T-cell (primary cell): ENCODE measurements around the gene SLC22A13. TPM values are rescaled to one million over a fixed set of nuclear protein-coding genes. Genes with fewer than 3 reads are reported as not detected.
"Not testable (repeated sequence)": the region's sequence is repeated elsewhere in the genome, so short reads cannot be mapped to it uniquely, and the experiment has no call there.

ENCODE experiments used
- ATAC-seq, 4 experiments: fragments of 200-7000 bp in 3 of 4; fragments of 150-1000 bp in 1 of 4; cut with Tn5 transposase; replicated peaks in 1 of 4; 1 replicate in 3 of 4; 2 replicates in 1 of 4; pipeline ENCODE4 v1.10.0; 2021; ENCODE audit warnings: moderate library complexity in 3 of 4, mild to moderate bottlenecking in 2 of 4, moderate number of reproducible peaks in 1 of 4
- CTCF ChIA-PET, 2 donors: fragments of 300-600 bp; sonication (Branson Sonifier 250); formaldehyde crosslinking; loops; one replicate each; lab custom pipeline; 2022; ENCODE audit warnings: antibody characterized with exemption in 2 of 2; lab: Charles Lee
- POLR2A ChIA-PET, 2 donors: fragments of 300-600 bp; sonication (Branson Sonifier 250); formaldehyde crosslinking; loops; one replicate each; lab custom pipeline; 2022; ENCODE audit warnings: antibody characterized with exemption in 2 of 2; lab: Charles Lee
- DNase-seq, 35 experiments: peaks; one replicate each; pipeline versions ENCODE4 v3.0.0 to v3.0.0-alpha.2; 2013 to 2023
- H3K27ac ChIP-seq: one replicate; pipeline ENCODE4 v1.5.1; 2013; ENCODE audit warnings: low read length
- H3K27me3 ChIP-seq, 2 experiments: replicated peaks in 1 of 2; 1 replicate in 1 of 2; 2 replicates in 1 of 2; pipeline versions ENCODE4 v1.6.1 to v1.7.0; 2013; ENCODE audit warnings: low read length in 1 of 2, mixed read lengths in 1 of 2; ENCODE audit not compliant: control insufficient read depth in 2 of 2, insufficient read depth in 2 of 2; ENCODE audit errors: extremely low read depth in 1 of 2
- H3K36me3 ChIP-seq, 2 donors: 1 replicate in 1 of 2; 2 replicates in 1 of 2; pipeline versions ENCODE4 v1.6.1 to v1.7.0; 2013; ENCODE audit warnings: low read length in 1 of 2; ENCODE audit not compliant: control insufficient read depth in 2 of 2, insufficient read depth in 1 of 2; ENCODE audit errors: extremely low read depth in 1 of 2
- H3K4me1 ChIP-seq, 2 experiments: 1 replicate in 1 of 2; 2 replicates in 1 of 2; pipeline versions ENCODE4 v1.6.1 to v1.7.0; 2013; ENCODE audit warnings: low read length in 2 of 2, mixed read lengths in 1 of 2; ENCODE audit not compliant: insufficient read depth in 2 of 2, control insufficient read depth in 1 of 2; ENCODE audit errors: extremely low read depth in 1 of 2
- H3K4me3 ChIP-seq, 2 donors: 1 replicate in 1 of 2; 2 replicates in 1 of 2; pipeline versions ENCODE4 v1.5.1 to v1.7.0; 2013; ENCODE audit warnings: mild to moderate bottlenecking in 2 of 2, low read length in 1 of 2, moderate library complexity in 1 of 2; ENCODE audit not compliant: control insufficient read depth in 1 of 2; ENCODE audit errors: extremely low read depth in 1 of 2
- H3K9me3 ChIP-seq: 2 replicates; pipeline ENCODE4 v1.7.0; 2013
- H3K27ac Mint-ChIP-seq, 2 donors: one replicate each; pipeline ENCODE4 v1.8.0; 2020 to 2021; ENCODE audit warnings: mild to moderate bottlenecking in 2 of 2, mixed read lengths in 2 of 2
- H3K27me3 Mint-ChIP-seq, 2 donors: one replicate each; pipeline ENCODE4 v1.8.0; 2021 to 2022; ENCODE audit warnings: mixed read lengths in 2 of 2
- H3K36me3 Mint-ChIP-seq: one replicate; pipeline ENCODE4 v1.8.0; 2021; ENCODE audit warnings: mixed read lengths
- H3K4me1 Mint-ChIP-seq, 3 donors: one replicate each; pipeline ENCODE4 v1.8.0; 2020 to 2022; ENCODE audit warnings: mixed read lengths in 3 of 3, mild to moderate bottlenecking in 1 of 3
- H3K4me3 Mint-ChIP-seq, 3 donors: one replicate each; pipeline ENCODE4 v1.8.0; 2020 to 2022; ENCODE audit warnings: mild to moderate bottlenecking in 3 of 3, mixed read lengths in 3 of 3, moderate library complexity in 3 of 3
- H3K9me3 Mint-ChIP-seq, 3 donors: one replicate each; pipeline ENCODE4 v1.8.0; 2020 to 2022; ENCODE audit warnings: mixed read lengths in 3 of 3
- WGBS: methylation state at CpG from one replicate; pipeline ENCODE4 v1.1.5; 2013; ENCODE audit warnings: missing lambda C conversion rate; ENCODE audit not compliant: insufficient coverage; 5-methylcytosine and 5-hydroxymethylcytosine counted together
- total RNA-seq, 35 experiments: library from RNA in 6 of 35; stranded (reverse) in 6 of 35; fragments of 120-200 nt in 1 of 35; gene quantifications; one replicate each; pipeline versions ENCODE4 v1.2.1 to v1.2.4 and lab custom pipeline; 2013 to 2026

The SLC22A13 gene
- total RNA-seq, 5 donors from 2014 or later (not counting 1 experiment from before 2014, with no cell fraction given): 0.35 to 0.79 (median 0.68) TPM

GRCh38 chr3:38315488-38316230 is 50.0 kb downstream of the SLC22A13 start:
- peaks cover 0 to 8% of the 10 kb centered on the region in 2 experiments for H3K27me3 ChIP-seq
- no peak overlapping the region for H3K4me3 ChIP-seq
- ChIA-PET CTCF (no interaction called here), POLR2A (no interaction called here)
- no peak for DNase-seq
- Mint-ChIP-seq H3K27me3 (no peaks in the 10 kb centered on the region), H3K36me3 (no peaks in the 10 kb centered on the region), H3K9me3 (no peaks in the 10 kb centered on the region), H3K4me3 (no peak overlapping the region), H3K4me1 (no peaks in the 10 kb centered on the region), H3K27ac (no peak overlapping the region)
- no peaks in the 10 kb centered on the region for H3K36me3 ChIP-seq
- 71% methylated on average over 5 of the region's 10 CpGs for whole genome bisulfite sequencing
- ATAC-seq: no peak
- no peaks in the 10 kb centered on the region for H3K9me3 ChIP-seq
- H3K27ac ChIP-seq: no peak overlapping the region
- no peaks in the 10 kb centered on the region for H3K4me1 ChIP-seq

DNA sequence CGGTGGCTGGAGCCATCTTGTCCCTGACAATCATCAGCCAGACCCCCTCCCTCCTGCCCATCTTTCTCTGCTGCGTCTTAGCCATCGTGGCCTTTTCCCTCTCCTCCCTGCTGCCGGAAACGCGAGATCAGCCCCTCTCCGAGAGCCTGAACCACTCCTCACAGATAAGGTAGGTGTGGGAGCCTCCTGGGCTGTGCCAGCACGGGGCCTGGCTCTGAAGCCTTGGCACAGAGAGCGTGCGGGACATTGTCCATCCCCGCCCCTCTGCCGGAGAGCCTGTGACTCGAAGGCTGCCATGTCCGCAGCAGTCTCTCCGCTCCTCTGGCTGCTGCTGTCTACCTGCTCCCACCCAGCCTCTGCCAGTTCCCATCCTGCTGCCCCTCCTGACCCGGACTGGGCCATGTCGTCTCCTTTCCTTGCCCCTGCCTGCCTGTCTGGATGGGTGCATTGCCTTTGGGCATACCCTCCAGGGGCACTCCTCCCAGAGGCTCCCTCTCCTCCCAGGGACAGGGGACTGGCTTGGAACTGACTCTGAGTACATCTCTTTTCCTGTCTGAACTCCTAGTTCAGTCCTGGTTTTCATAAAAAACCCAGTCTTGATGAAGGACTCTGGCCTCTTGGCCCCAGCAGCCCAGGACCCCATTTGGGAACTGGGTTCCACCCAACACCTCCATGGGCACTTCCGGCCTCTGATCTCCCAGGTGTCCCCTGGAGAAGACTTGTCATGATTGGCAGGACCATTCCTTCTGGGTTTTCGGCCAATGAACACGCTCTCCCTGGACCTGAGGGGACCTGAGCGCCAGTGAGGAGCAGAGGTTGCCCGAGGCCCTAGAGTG is 51.0 kb downstream of the SLC22A13 start:
- H3K27me3 ChIP-seq: peaks cover 0 to 8% of the 10 kb centered on the region in 2 experiments
- no peak overlapping the region for H3K4me3 Mint-ChIP-seq
- H3K27me3 Mint-ChIP-seq: no peaks in the 10 kb centered on the region
- H3K9me3 Mint-ChIP-seq: peaks cover 0 to 5% (median 0%) of the 10 kb centered on the region in 3 donors
- POLR2A ChIA-PET: no interaction called here
- no peak overlapping the region for H3K27ac ChIP-seq
- H3K9me3 ChIP-seq: no peaks in the 10 kb centered on the region
- no peaks in the 10 kb centered on the region for H3K4me1 ChIP-seq
- CTCF ChIA-PET: no interaction called here
- H3K27ac Mint-ChIP-seq: no peak overlapping the region
- no peaks in the 10 kb centered on the region for H3K36me3 ChIP-seq
- H3K4me1 Mint-ChIP-seq: no peaks in the 10 kb centered on the region
- 84% methylated on average over 17 of the region's 22 CpGs for WGBS
- H3K4me3 ChIP-seq: no peak overlapping the region
- no peak for DNase-seq
- no peak for ATAC-seq
- no peaks in the 10 kb centered on the region for H3K36me3 Mint-ChIP-seq

- 95% methylated on average over 2 of the region's 7 CpGs for WGBS
- no peaks in the 10 kb centered on the region for H3K36me3 Mint-ChIP-seq
- no peaks in the 10 kb centered on the region for H3K27me3 Mint-ChIP-seq
- POLR2A ChIA-PET: no interaction called here
- Histone ChIP-seq H3K27ac (no peak overlapping the region), H3K27me3 (peaks cover 0 to 8% of the 10 kb centered on the region in 2 experiments), H3K4me3 (no peak overlapping the region), H3K4me1 (no peaks in the 10 kb centered on the region), H3K9me3 (no peaks in the 10 kb centered on the region), H3K36me3 (no peaks in the 10 kb centered on the region)
- H3K4me3 Mint-ChIP-seq: no peak overlapping the region
- DNase-seq (no peak), ATAC-seq (no peak)
- H3K9me3 Mint-ChIP-seq: peaks cover 0 to 9% (median 0%) of the 10 kb centered on the region in 3 donors
- no peaks in the 10 kb centered on the region for H3K4me1 Mint-ChIP-seq
- CTCF ChIA-PET: no interaction called here
- no peak overlapping the region for H3K27ac Mint-ChIP-seq
Observed at GRCh38 chr3:38317192-38317759, 51.7 kb downstream of the SLC22A13 start.

DNA sequence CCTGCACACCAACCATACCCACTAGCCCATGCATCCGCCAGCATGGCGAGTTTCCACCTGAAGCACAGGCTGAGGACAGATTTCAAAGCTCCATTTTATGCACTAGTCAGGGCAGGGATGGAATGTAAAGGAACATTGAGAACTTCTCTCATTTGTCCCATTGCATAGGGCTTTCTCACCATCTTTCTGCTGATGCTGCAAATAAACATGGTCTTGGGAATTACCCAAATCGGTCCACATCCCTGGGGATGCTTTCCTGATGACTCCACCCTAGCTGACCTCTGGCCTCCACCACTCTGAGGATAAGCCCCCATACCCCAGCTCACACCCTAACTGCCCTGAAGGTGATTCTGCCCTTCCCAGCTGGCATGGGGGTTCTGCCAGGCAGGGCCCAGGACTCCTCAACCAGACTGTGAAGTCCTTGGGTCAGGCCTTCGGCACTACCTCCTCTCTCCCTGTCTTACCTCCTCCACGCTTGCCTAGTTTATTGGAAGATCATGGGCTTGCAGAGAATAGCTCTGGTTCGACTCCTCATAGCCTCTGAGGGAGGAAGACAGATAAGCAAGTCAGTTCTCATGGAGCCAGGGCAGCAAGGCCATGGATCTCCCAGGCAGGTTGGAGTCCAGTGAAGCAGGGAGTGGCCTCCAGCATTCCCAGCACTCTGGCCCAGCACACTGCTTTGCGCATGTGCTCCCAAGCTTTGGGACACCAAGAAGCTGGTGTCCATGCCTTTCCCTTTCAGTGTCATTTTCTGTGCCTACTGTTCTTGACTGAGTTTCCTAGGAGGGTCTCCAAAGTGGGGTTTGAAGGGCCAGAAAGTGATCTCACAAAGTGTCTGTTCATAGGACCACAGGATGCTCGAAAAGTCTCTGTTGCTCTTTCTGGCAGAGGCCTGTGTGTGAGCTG is 53.4 kb downstream of the SLC22A13 start:
- H3K4me1 ChIP-seq: no peaks in the 10 kb centered on the region
- WGBS: 67% methylated on average over 3 of the region's 8 CpGs

DNA sequence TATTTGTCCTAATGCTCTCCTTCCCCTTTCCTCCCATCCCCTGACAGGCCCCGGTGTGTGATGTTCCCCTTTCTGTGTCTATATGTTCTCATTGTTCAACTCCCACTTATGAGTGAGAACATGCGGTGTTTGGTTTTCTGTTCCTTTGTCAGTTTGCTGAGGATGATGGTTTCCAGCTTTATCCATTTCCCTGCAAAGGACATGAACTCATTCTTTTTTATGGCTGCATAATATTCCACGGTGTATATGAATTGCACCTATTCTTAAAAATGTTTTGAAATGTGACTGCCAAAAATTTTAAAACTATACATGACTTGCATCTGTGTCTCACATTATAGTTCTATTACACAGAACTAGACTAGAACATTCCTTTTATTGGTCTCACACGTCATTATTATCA is 55.0 kb downstream of the SLC22A13 start:
- H3K27me3 Mint-ChIP-seq, DNase-seq, H3K27ac ChIP-seq, H3K4me3 ChIP-seq, H3K4me3 Mint-ChIP-seq, H3K36me3 ChIP-seq, H3K36me3 Mint-ChIP-seq, H3K9me3 Mint-ChIP-seq, H3K4me1 Mint-ChIP-seq, H3K4me1 ChIP-seq, H3K9me3 ChIP-seq, POLR2A ChIA-PET, ATAC-seq: not testable (repeated sequence)
- CTCF ChIA-PET: interaction anchor here (0.5 to 0.6 kb wide), 2 partner anchors 74 to 338 kb away, joined by 3 to 6 read pairs; no protein-coding TSS in a partner anchor
- peak overlapping the region in 1 of 2 donors; percentile 38 for H3K27ac Mint-ChIP-seq
- H3K27me3 ChIP-seq: peaks cover 0 to 13% of the 10 kb centered on the region in 2 experiments
- WGBS: no CpG with 5 or more reads among the region's 4 CpGs

More for the DNA sequence above, 53.4 kb downstream of the SLC22A13 start:
- Histone ChIP-seq H3K36me3 (no peaks in the 10 kb centered on the region), H3K9me3 (no peaks in the 10 kb centered on the region), H3K27me3 (peaks cover 0 to 8% of the 10 kb centered on the region in 2 experiments), H3K4me3 (no peak overlapping the region), H3K27ac (no peak overlapping the region)
- ATAC-seq (no peak), DNase-seq (no peak)
- POLR2A ChIA-PET: no interaction called here
- no peak overlapping the region for H3K4me3 Mint-ChIP-seq
- no peaks in the 10 kb centered on the region for H3K4me1 Mint-ChIP-seq
- H3K9me3 Mint-ChIP-seq: peaks cover 0 to 10% (median 4%) of the 10 kb centered on the region in 3 donors
- CTCF ChIA-PET: interaction anchor here in 1 of 2 donors (0.6 kb wide), 1 partner anchor 9 kb away, joined by 3 read pairs; no protein-coding TSS in a partner anchor
- no peaks in the 10 kb centered on the region for H3K27me3 Mint-ChIP-seq
- H3K27ac Mint-ChIP-seq: no peak overlapping the region
- no peaks in the 10 kb centered on the region for H3K36me3 Mint-ChIP-seq
